22Rv1 (cell line): ENCODE results near the gene PALLD.

ENCODE experiments used
- CTCF ChIP-seq: fragments of 450-650 bp; IDR thresholded peaks from 2 replicates; pipeline ENCODE4 v1.5.1; 2017; ENCODE audit warnings: mild to moderate bottlenecking
- ZFX ChIP-seq: fragments of 450-650 bp; IDR thresholded peaks from 2 replicates; pipeline ENCODE4 v1.6.1; 2017; ENCODE audit warnings: antibody characterized with exemption, borderline replicate concordance

DNA sequence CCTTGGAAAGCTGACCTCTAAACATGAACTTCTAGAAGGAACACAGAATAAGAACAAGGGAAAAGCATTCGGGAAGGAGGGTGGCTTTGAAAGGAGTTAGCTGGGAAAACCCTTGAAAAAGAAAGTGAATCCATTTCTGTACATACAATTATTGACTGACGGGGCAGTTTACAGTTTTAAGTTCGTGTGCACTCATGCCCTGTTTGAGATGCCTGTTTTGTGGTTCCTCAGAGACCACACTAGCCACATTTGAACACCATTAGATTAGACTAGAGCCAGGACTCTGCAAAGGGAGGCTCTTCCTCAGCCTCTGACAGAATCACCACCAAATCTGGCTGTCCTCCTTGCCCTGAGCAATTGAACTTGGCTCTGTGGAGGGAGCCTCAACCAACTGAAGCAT lies 158.3 kb downstream of the PALLD start:
- TF ChIP-seq CTCF (no peak), ZFX (no peak)
